OCI-LY1 (cell line): ENCODE results near the gene PDK2.

ENCODE experiments used
- H2AFZ ChIP-seq: fragments of 200-600 bp; sonication (generic), shearing (Covaris generic); 2 replicates; pipeline ENCODE4 v1.6.0; 2014; ENCODE audit warnings: antibody characterized with exemption, mild to moderate bottlenecking, low read length
- H3F3A ChIP-seq: fragments of 200-600 bp; sonication (generic), shearing (Covaris generic); 2 replicates; pipeline ENCODE4 v1.6.0; 2014; ENCODE audit warnings: mild to moderate bottlenecking, antibody characterized with exemption, low read length, moderate library complexity; ENCODE audit not compliant: insufficient read depth
- H3K27ac ChIP-seq: fragments of 200-600 bp; sonication (generic); 2 replicates; pipeline ENCODE4 v1.5.1; 2014; ENCODE audit warnings: low read length, mixed run types, mild to moderate bottlenecking, low read depth; ENCODE audit not compliant: poor library complexity, severe bottlenecking
- H3K27me3 ChIP-seq: fragments of 200-600 bp; sonication (generic); 2 replicates; pipeline ENCODE4 v1.6.0; 2014; ENCODE audit warnings: antibody characterized with exemption, mild to moderate bottlenecking, low read length, moderate library complexity; ENCODE audit not compliant: insufficient read depth
- H3K36me3 ChIP-seq: fragments of 200-600 bp; sonication (generic); 2 replicates; pipeline ENCODE4 v1.6.1; 2014; ENCODE audit warnings: mild to moderate bottlenecking, antibody characterized with exemption, low read length, moderate library complexity, mixed read lengths; ENCODE audit not compliant: insufficient read depth
- H3K4me1 ChIP-seq: fragments of 200-600 bp; sonication (generic); 2 replicates; pipeline ENCODE4 v1.5.1; 2014; ENCODE audit warnings: mild to moderate bottlenecking, low read length, moderate library complexity; ENCODE audit not compliant: insufficient read depth, severe bottlenecking
- H3K4me2 ChIP-seq: fragments of 200-600 bp; sonication (generic), shearing (Covaris generic); 2 replicates; pipeline ENCODE4 v1.6.1; 2014; ENCODE audit warnings: low read length
- H3K4me3 ChIP-seq: fragments of 200-600 bp; sonication (generic); 2 replicates; pipeline ENCODE4 v1.5.1; 2014; ENCODE audit warnings: low read length, low read depth, mild to moderate bottlenecking, mixed read lengths; ENCODE audit not compliant: poor library complexity, severe bottlenecking
- H3K79me2 ChIP-seq: fragments of 200-600 bp; shearing (Covaris generic); 2 replicates; pipeline ENCODE4 v1.6.1; 2016; ENCODE audit warnings: mixed run types, low read length, mixed read lengths; ENCODE audit not compliant: insufficient read depth
- H3K9ac ChIP-seq: fragments of 200-600 bp; sonication (generic), shearing (Covaris generic); 2 replicates; pipeline ENCODE4 v1.6.1; 2014; ENCODE audit warnings: mild to moderate bottlenecking, low read length, mixed read lengths
- H3K9me2 ChIP-seq: fragments of 200-600 bp; sonication (generic), shearing (Covaris generic); 2 replicates; pipeline ENCODE4 v1.6.1; 2014; ENCODE audit warnings: low read depth, mild to moderate bottlenecking, low read length, mixed read lengths
- H3K9me3 ChIP-seq: fragments of 200-600 bp; shearing (Covaris generic); 2 replicates; pipeline ENCODE4 v1.6.1; 2014; ENCODE audit warnings: low read length, mixed read lengths
- H4K20me1 ChIP-seq: fragments of 200-600 bp; sonication (generic), shearing (Covaris generic); 2 replicates; pipeline ENCODE4 v1.6.0; 2016; ENCODE audit warnings: mild to moderate bottlenecking, low read length; ENCODE audit not compliant: insufficient read depth
- CTCF ChIP-seq: fragments of 200-600 bp; sonication (generic), shearing (Covaris generic); IDR thresholded peaks from 2 replicates; pipeline ENCODE4 v1.5.1; 2017; ENCODE audit warnings: mild to moderate bottlenecking, antibody characterized with exemption, low read length, moderate library complexity, mixed read lengths
- EZH2 ChIP-seq: fragments of 200-600 bp; sonication (generic), shearing (Covaris generic); IDR thresholded peaks from 2 replicates; pipeline ENCODE4 v1.8.0; 2017; ENCODE audit warnings: borderline replicate concordance, mixed run types, mild to moderate bottlenecking, antibody characterized with exemption, low read length, moderate library complexity, mixed read lengths

The PDK2 gene

GRCh38 chr17:50088952-50089825 lies 6.0 kb upstream of the PDK2 start:
- Histone ChIP-seq H3K36me3 (no peaks in the 10 kb centered on the region), H4K20me1 (no peaks in the 10 kb centered on the region), H3K27ac (no peak overlapping the region), H3K79me2 (no peaks in the 10 kb centered on the region), H3K9me2 (no peaks in the 10 kb centered on the region), H3K9me3 (no peaks in the 10 kb centered on the region), H3K4me2 (no peak overlapping the region), H3K9ac (no peak overlapping the region), H3K27me3 (no peaks in the 10 kb centered on the region; the same call in 1 of the 2 replicates), H3F3A (no peaks in the 10 kb centered on the region), H2AFZ (no peak overlapping the region), H3K4me1 (no peaks in the 10 kb centered on the region), H3K4me3 (no peak overlapping the region)
- TF ChIP-seq EZH2 = no peak

- Histone ChIP-seq H3K27ac (no peak overlapping the region), H3K79me2 (no peaks in the 10 kb centered on the region)
Measured at GRCh38 chr17:50090071-50090470, 5.1 kb upstream of the PDK2 start.

GRCh38 chr17:50090971-50091917 lies 3.9 kb upstream of the PDK2 start:
- Histone ChIP-seq H3K4me3 (no peak overlapping the region), H3K36me3 (no peaks in the 10 kb centered on the region), H3K9ac (no peak overlapping the region), H3K9me3 (no peaks in the 10 kb centered on the region), H3K79me2 (no peaks in the 10 kb centered on the region), H4K20me1 (no peaks in the 10 kb centered on the region), H3K27me3 (no peaks in the 10 kb centered on the region; the same call in 1 of the 2 replicates), H3F3A (no peaks in the 10 kb centered on the region), H3K9me2 (no peaks in the 10 kb centered on the region), H3K27ac (no peak overlapping the region), H3K4me1 (peaks cover 14% of the 10 kb centered on the region), H3K4me2 (no peak overlapping the region), H2AFZ (no peak overlapping the region)
- TF ChIP-seq EZH2 = no peak
- no peak for TF ChIP-seq CTCF

More at GRCh38 chr17:50090071-50090470, 5.1 kb upstream of the PDK2 start:
- H3K4me3 ChIP-seq = no peak overlapping the region
- no peak overlapping the region for H3K9ac ChIP-seq
- no peak overlapping the region for H3K4me2 ChIP-seq
- H4K20me1 ChIP-seq = no peaks in the 10 kb centered on the region
- H3K9me3 ChIP-seq = no peaks in the 10 kb centered on the region
- no peaks in the 10 kb centered on the region for H3K36me3 ChIP-seq
- TF ChIP-seq CTCF = no peak
- no peak for TF ChIP-seq EZH2
- H3K4me1 ChIP-seq = peaks cover 8% of the 10 kb centered on the region
- H3K9me2 ChIP-seq = no peaks in the 10 kb centered on the region
- no peaks in the 10 kb centered on the region; the same call in 1 of the 2 replicates for H3K27me3 ChIP-seq
- H2AFZ ChIP-seq = no peak overlapping the region
- no peaks in the 10 kb centered on the region for H3F3A ChIP-seq
